ENCODE results near the gene GPRIN2.

GPRIN2 gene

DNA sequence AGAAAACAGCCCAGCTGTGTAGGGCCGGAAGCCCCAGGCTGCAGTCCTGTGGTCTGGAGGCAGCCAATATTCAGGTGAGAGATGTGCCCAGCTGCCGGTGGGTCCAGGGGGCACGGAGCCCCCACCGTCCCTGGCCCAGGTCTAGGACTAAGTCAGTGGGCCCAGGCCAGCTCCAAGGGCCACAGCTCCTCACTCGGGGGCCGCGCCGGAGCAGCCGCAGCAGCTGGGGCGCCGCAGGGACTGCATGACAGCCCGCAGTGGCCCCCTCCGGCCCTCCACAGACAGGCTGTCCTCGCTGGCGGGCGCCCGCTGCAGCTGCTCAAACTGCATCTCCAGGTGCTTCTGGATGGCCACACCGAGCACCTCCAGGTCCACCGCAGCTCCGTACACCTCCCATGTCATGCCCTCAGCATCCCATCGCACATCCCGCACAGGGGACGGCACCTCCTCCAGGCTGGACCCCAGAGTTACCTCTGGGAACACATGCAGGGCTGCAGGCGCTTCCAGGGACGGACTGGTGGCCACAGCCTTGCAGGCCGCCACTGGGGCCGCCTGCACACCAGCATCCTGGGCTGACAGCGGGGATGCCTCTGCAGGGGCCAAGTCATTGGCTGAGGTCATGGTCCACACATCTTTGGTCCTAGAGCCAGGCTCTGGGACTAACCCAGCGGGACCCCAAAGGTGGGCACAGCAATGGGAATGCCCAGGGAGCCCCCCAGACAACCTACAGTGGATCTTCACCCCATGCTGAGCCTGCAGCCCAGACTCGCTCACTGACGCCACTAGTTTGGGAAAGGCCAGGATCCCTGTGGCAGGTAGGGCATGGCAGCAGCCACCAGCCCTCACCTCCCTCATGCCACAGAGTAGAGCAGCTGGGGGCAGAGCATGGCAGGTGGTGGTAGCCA, 7.0 kb downstream of the GPRIN2 start:
- DNase-seq (ENCODE audit: low read depth in 2 of 2), result no peak

DNA sequence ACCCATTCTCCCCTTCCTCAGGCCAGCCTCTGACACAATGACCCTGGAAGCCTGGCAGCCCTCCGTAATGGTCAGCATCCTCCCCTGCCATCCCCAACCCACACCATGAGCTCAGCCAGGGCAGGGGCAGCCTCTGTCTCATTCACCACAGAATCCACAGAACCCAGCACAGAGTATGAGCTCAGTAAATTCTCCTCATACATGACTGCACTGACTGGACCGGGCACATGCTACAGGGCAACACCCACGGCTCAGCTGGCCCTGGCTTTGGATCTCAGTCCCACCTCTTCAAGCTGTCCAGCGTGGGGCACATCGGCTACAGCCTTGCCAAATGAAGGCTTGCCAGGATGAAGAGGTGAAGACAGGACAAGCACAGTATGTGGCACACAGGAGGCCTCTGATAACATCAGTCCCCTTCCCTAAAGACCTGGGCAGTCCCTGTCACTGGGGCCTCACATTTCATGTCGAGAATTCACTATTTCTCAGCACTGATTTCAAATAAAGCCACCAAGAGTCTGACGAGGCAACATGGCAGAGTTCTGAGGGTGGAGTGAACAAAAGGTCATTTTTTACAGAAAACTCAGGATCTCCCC, 7.9 kb downstream of the GPRIN2 start:
- DNase-seq (ENCODE audit: low read depth in 2 of 2), result no peak

DNA sequence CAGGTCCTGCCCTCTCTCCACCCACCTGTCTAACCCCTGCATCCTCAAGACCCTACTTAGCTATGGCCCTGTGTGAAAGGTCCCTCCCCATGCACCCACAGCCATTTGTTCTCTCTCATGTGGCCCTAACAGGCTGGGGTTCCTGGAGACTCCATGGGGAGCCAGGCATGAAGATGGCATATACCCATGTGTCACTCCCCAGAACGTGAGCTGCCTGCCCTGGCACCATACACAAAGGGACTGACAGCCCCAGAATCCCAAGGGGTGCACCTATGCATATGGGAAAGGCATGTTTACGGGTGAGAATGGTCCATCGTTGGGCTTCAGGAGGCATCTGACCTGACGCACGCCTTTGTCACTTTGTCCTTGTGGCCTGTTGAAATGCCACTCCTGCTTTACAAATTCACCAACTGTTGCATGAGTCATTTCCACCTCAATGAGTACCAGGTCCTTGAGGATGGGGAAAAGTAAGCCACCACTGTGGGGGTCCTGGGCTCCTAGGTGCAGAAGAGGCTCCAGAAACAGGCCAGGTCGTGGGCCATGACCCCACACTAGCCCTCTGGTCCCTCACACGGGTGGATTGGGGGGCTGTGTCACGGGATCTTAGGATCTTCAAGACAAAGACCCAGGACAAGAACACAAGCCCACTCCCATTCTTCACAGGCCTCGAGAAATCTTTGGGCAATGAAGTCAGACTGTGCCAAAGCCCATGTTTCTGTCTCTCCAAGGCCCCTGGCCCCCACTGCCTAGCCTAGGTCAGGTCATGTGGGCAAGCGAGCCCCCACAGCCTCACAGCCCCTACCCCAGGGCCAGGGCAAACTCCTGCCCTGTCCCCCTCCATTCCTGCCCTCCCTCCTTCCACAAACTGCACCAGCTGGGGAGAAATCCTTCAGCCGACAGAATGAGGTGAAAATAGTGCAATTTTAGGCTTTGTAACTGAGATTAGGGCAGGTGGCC, 8.6 kb downstream of the GPRIN2 start:
- DNase-seq (ENCODE audit: low read depth in 2 of 2), result no peak

DNA sequence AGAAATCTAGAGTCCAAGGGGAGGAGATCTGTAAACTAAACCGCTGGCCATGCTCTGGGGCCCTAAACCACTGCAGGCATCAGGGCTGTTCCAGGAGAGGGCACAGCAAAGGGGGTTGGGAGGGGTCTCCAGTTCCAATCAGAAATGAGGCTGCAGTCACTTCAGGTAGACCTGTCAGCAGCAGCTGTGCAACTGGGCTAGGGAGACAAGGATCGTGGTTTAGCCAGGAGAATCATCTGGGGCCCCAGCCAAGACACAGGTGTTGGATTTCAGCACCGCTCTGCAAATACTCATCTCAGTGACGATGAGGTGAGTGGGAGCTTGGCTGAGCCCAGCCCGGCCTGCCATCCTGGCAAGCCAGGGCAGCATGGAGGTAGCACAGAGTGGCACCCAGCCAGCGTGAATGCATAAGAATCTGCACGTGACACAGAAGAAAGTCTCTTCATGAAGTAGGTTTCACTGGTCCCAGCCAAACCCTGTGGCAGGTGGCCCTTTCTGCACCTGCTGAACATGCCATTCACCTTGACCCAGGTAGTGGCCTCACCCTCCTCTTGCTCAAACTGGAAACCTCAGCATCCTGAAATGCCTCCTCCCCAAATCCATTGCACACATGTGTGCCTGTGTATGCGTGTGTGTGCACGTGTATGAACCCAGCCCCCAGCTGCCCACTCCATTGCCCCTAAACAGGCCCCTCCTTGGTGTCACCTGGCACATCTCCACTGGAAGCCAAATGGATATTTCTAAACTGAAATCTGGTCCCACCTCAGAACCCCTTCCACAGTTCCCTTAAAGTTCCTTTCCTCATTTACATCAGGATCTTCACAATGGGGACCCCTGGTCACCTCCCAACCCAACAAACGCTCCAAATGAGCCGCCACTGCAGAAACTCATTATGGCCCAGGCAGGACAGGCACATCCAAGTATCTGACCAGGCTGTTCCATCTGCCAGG, 9.6 kb downstream of the GPRIN2 start:
- no peak for DNase-seq (ENCODE audit: low read depth in 2 of 2)

DNA sequence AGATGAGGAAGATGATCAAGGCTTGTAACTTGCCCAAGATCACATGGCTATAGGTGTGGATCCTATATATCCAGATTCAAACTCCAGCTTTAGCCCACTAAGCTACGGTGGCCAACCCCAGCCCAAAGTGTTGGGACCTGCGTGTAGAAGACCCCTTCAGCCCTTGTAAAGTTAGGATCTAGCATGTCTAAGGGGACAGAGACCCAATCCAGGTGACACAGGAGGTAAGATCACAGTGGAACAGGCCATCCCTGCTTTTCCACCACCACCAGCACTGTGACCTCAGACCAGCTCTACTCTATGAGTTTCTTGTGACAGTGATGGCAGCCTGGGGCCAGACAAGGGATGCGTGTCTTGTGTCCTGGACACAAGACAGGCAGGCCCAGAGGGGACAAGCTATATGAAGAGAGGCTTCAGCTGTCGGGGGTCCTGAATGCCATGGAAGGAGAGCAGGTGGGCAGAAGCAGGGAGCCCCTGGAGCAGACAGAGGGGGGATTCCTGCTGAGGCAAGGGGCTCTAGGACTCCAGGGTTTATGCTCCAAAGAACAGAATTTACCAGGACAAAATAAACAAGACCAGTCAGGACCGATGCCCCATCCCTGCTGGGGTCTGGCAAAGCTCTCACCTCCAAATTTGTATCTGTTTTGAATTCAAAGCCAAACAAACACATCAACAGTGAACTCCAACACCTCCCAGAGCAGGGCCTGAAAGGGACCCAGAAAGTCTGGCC, 10.4 kb downstream of the GPRIN2 start:
- DNase-seq (ENCODE audit: low read depth in 2 of 2), result no peak

DNA sequence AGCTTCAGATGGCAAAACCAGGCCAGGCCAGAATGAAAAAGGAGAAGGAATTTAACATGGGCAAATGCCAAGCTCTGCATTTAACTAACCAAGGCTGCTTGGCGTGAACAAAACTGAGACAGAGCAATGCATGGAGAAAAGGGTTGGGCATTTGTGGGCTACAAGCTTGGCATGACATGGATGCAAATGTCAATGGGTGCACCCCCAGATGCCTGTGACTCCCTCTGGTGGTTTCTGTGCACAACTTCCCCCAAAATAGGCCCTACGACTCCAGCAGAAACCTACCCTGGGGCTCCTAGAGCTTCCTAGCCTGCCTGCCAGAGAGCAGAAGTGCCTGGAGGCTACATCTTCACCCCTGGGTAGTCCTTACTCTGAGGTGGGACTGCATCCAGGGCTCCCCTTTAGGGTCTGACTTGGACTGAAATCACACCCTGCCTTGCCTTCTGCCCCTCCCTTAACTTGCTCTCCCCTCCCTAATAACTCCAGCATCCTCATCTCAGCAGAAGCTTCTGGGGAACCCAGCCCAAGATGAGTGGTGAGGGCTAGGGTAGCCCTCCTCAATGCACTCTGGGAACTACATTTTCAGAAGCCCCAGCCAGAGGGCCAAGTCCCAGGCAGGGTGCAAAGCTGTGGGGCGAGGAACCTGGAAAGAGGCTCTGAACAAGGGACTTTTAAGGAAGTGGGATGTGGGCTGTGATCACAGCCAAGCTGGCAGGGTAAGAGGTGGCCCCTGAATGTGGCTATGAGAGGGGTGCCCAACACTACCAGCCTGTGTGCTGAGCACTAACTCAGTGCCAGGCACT, 11.3 kb downstream of the GPRIN2 start:
- DNase-seq (ENCODE audit: low read depth in 2 of 2), result no peak

DNA sequence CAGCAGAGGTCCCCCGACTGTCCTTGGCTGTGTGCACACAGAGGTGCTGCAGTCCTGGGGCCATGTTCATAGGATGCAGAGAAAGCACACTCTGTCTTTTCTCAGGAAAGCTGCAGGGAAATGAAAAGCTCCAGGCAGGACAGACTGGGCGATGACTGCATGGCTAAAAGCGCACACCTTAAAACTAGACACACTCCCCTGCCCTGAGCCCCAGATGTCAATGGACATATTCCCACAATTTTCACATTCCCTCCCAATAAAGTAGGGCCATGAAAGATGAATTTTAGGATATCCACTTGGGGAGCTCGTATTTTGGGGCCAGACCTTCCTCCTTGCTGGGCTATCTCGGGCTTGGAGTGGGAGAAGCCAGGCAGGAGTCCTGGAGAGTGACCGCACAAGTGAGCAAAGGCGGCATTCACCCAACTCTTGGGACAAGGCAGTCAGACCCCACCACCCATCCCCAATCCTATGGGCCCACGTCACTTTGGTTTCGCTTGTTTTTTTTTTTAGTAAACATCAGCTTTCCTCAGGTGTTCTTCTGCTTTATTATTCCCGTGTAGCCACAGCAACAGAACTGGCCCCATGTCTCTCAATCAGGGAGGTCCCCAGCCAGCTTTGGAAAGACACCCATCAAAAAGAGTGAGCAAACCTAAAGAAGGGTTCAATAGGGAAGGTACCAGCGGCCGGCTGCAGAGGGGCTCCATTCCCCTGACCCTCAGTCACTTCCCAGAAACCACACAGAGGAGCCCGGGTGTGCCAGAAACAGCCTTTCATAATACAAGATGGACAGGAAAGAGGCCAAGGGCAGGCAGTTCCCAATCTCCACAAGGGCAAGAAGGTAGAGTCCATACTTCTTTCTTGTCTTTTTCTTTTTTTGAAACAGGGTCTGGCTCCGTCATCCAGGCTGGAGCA, 12.7 kb downstream of the GPRIN2 start:
- DNase-seq (ENCODE audit: low read depth in 2 of 2), result no peak

DNA sequence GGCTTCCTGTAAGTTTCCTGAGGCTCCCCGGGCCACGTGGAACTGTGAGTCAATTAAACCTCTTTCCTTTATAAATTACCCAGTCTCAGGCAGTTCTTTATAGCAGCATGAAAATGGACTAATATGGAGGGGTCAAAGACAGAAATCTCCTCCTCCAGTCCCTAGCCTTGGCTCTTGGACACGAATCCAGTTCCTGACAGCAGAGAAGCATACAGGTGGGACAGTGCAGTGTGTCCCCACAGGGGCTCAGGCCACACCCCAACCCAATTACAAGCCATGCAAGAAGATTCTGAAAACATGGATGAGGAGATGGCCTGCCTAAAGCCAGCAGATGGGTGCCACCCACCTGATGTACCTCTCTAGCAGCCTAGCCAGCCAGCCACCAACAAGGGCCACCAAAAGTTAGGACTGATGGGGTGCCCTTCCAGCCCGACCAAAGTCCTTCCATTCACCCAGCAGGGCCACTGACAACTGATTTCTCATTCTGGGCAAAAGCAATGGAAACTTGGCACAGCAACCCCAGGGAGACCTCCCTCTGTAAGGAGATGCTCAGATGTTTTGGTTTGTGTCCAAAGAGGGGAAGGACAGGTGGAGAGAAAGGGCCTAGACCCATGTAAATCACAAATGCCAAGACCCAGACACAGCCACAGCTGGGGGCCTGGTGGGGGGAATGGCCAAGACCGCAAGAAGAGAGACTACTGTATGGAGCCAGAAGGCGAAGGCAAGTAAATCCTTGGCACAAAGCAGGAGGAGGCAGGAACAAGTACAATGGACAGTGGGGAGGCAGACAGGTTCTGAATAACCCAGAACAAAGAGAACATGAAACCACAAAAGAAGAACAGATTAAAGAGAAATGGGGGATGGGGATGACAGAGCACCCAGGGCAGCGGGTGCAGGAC, 13.6 kb downstream of the GPRIN2 start:
- DNase-seq (ENCODE audit: low read depth in 2 of 2), result no peak

DNA sequence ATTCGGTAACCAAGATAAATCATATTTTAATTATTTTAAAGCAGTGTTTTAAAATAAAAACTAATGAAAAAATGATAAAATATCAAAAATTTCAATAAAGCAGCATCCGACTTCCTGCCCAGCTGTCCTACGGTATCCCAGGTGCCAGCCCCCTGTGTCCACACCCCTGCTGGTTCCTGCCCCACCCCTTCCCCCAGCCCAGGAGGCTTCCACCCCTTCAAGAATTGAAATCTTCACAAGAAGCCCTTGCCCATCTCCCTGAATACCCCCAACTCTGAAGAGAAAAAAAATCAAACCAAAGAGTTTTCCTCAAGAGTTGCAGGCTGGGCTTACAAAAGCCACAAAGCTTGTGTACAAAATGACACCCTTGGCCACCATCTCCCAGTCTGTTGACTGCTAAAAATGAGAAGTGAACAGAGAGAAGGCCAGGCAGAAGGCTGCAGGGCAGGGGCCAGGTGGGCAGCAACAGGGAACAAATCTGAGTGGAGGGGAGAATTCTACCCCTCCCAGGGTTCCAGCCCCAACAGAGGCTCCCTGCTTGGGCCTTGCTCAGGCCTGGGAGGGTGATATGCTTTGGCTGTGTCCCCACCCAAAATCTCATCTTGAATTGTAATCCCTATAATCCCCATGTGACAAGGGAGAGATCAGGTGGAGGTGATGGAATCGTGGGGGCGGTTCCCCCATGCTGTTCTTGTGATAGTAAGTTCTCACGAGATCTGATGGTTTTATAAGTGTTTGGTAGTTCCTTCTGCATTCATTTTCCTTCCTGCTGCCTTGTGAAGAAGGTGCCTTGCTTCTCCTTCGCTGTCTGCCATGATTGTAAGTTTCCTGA, 14.5 kb downstream of the GPRIN2 start:
- no peak for DNase-seq (ENCODE audit: low read depth in 2 of 2)

DNA sequence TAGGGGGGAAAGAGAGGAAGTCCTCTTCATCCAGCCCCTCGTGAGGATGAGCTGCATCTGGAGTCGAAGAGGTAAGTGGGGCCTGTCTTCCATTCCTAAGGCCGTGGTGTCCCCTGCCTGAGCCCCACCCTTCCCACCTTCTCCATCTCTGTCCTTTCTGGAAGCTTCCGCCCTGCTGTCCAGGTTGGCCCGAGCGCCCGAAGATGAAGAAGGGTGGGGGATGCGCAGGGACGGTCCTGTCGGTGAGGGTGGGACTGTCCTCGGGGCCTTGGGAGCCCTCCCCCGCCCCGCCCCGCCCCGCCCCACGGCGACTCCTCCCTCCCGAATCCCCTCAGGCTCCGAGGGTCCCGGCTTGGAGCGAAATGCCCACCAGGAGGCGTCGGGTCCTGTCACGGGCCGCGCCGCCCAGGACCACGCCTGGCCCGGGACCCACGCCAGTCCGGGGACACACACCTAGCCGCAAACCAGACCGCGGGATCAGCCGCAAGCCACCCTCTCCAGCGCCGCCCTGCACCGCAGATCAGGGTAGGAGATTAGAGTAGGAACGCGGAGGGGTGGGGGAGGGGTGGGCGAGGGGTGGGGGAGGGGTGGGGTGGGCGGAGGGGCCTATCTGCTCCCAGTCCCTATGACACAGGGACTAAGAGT, 15.3 kb downstream of the GPRIN2 start:
- DNase-seq (ENCODE audit: low read depth in 2 of 2), result no peak

DNA sequence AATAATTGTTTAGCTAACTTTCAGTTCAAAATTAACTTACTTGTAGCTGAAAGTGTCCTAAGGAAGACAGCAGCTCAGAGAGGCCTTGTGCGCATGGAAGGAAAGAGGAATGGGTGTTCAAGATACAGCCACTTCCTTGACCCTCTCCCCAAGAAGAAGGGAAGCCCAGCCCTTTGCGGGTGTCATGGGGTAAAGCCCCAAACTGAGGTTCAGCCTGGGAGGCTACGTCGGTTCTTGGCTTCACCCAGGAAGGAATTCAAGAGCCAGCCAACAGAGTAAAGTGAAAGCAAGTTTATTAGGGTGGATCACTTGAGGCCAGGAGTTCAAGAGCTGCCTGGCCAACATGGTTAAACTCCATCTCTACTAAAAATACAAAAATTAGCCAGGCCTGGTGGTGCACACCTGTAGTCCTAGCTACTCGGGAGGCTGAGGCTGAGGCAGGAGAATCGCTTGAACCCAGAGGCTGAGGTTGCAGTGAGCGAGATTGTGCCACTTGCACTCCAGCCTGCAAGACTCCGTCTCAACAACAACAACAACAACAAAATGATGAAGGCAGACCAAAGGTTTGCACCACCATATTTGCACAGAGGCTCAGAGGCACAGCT, 15.9 kb downstream of the GPRIN2 start:
- no peak for DNase-seq (ENCODE audit: low read depth in 2 of 2)

DNA sequence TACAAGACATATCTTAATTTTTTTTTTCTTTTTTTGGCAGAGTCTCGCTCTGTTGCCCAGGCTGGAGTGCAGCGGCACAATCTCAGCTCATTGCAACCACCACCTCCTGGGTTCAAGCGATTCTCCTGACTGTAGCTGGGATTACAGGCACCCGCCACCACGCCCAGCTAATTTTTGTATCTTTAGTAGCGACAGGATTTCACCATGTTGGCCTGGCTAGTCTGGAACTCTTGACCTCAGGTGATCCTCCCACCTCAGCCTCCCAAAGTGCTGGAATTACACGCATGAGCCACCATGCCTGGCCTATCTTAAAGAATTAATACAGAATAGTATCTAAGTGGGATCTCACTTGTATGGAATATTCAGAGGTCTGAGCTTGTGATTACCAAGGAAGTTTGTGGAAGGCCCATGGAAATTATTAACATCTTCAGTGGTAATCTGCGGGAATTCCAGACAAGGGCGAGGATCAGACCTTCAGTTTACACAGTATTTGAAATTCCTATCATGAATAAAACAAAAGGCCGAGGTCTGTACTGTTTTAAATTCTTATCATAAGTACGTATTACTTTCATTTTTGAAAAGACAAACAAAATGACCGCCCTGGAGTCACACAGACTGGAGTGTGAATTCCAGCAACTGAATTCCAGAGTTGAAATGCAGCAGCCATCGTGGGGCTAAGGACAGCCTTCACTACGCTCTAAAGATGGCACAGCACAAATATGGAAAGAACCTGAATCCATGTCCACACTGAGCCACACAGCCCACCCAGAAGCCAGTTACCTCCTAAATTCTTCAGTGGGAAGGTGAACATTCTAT, 16.7 kb downstream of the GPRIN2 start:
- DNase-seq (ENCODE audit: low read depth in 2 of 2), result no peak

DNA sequence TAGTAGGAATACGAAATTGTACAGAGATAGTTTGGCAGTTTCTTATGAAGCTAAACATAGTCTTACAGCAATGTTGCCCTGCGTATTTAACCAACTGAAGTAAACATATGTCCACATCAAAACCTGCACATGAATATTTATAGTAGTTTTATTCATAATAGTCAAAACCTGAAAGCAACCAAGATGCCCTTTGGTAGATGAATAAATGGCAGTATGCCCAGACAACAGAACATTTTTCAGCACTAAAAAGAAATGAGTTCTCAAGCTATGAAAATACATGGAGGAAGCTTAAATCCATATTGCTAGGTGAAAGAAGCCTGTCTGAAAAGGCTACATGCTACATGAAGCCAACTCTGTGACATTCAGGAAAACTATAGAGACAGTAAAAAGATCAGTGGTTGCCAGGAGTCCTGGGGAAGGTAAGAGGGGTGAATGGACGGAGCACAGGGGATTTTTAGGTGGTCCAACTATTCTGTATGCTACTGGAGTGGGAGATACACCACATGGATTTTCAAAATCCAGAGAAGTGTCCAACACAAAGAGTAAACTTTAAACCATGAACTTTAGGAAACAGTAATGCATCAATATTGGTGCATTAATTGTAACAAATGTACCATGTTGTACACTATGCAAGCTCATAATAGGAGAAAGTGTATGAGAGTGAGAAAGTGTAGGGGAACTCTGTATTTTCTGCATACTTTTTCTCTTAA, 17.6 kb downstream of the GPRIN2 start:
- DNase-seq (ENCODE audit: low read depth in 2 of 2), result no peak

DNA sequence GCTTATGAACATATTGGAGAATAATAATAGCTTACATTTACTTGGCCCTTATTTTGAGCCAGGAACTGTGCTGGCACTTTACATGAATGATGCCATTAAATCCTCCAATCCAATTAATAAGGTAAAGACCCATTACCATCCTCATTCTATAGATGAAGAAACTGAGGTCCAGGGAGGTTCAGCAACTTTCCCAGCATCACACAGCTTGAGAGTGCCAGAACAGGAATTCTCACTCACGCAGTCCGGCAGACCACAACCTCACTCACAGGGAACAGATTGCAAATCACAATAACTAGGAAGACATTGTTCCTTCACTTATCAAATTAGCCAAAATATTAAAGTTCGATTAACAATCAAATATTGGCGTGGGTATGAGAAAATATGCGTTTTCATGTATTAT, 18.3 kb downstream of the GPRIN2 start:
- DNase-seq (ENCODE audit: low read depth in 2 of 2), result no peak
